Colonic mucosa (tissue), 4 donors: Measurements from ENCODE around the gene IFITM10. TPM values are rescaled to one million over a fixed set of nuclear protein-coding genes. Genes with fewer than 3 reads are reported as not detected.

Experiments
- DNase-seq: peaks from one replicate; pipeline ENCODE4 v3.0.0-alpha.2; 2020
- H3K27ac ChIP-seq: fragments of 200-600 bp; one replicate; pipeline ENCODE4 v1.8.0; 2021
- H3K27me3 ChIP-seq: fragments of 200-600 bp; one replicate; pipeline ENCODE4 v1.8.0; 2021
- H3K36me3 ChIP-seq: fragments of 200-600 bp; one replicate; pipeline ENCODE4 v1.8.0; 2021
- H3K4me1 ChIP-seq: fragments of 200-600 bp; one replicate; pipeline ENCODE4 v1.8.0; 2021; ENCODE audit warnings: mild to moderate bottlenecking
- H3K4me3 ChIP-seq: fragments of 200-600 bp; one replicate; pipeline ENCODE4 v1.8.0; 2021
- H3K9ac ChIP-seq, 2 donors: one replicate each; pipeline ENCODE4 v1.7.0; 2013; ENCODE audit warnings: control low read depth in 2 of 2, low read depth in 2 of 2, low read length in 2 of 2
- H3K9me3 ChIP-seq: fragments of 200-600 bp; one replicate; pipeline ENCODE4 v1.8.0; 2021
- intact Hi-C: fragments of 100-400 bp; cut with DNase I; formaldehyde crosslinking; loops from one replicate; pipeline ENCODE4 v1.14.1; 2022
- total RNA-seq, 2 donors: library from RNA; stranded (reverse); fragmentation: NEBNext Ultra II Directional in 1 of 2; extraction: Animal tissue kit (Norgen Biotek cat#: 25700) in 1 of 2; gene quantifications; one replicate each; pipeline ENCODE4 v1.2.1, GENCODE V29; 2021
- TF ChIP-seq, protein P1 (sequence below): fragments of 200-600 bp; IDR thresholded peaks from one replicate; pipeline ENCODE4 v1.8.0; 2022; ENCODE audit warnings: antibody characterized with exemption, mild to moderate bottlenecking
- donor health status: healthy.
- donor health status: DM: no; HTN: no; CAD: no.
- donor health status: DM: no; HTN: no; CAD: no.

The IFITM10 gene
- total RNA-seq, 2 donors from 2014 or later, result 0.42 to 1.1 TPM

DNA sequence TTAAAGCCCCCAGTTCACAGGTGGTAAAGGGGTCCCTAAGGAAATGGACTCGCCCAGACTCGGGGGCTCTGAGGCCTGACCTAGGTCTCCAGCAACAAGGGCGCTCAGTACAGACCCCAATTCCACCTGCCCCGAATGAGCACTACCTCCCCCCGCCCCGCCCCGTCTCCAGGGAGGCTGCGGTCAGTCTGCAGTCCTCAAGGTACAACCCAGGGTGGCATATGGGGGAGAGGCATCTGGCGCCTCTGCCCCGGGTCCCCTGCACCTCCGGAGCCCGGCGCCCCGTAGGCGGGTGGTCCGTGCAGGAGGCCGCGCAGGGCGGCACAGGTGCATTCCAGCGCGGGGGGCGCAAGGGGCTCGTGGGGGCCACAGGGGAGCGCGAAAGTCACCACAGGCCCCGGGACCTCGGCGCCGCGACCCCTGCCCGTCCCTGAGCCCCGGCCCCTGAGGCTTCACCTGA lies 13.0 kb upstream of the IFITM10 start:
- peak overlapping the region; percentile 92 for H3K27ac ChIP-seq
- TF ChIP-seq, protein P1, sequence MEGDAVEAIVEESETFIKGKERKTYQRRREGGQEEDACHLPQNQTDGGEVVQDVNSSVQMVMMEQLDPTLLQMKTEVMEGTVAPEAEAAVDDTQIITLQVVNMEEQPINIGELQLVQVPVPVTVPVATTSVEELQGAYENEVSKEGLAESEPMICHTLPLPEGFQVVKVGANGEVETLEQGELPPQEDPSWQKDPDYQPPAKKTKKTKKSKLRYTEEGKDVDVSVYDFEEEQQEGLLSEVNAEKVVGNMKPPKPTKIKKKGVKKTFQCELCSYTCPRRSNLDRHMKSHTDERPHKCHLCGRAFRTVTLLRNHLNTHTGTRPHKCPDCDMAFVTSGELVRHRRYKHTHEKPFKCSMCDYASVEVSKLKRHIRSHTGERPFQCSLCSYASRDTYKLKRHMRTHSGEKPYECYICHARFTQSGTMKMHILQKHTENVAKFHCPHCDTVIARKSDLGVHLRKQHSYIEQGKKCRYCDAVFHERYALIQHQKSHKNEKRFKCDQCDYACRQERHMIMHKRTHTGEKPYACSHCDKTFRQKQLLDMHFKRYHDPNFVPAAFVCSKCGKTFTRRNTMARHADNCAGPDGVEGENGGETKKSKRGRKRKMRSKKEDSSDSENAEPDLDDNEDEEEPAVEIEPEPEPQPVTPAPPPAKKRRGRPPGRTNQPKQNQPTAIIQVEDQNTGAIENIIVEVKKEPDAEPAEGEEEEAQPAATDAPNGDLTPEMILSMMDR, result no peak
- intact Hi-C loops, result no loop called here
- H3K27me3 ChIP-seq, result no peaks in the 10 kb centered on the region
- H3K9ac ChIP-seq, result peak overlapping the region; percentile 88 to 100
- DNase-seq, result no peak
- no peaks in the 10 kb centered on the region for H3K9me3 ChIP-seq
- H3K4me1 ChIP-seq, result peaks cover 9% of the 10 kb centered on the region
- H3K4me3 ChIP-seq, result peak overlapping the region; percentile 59
- H3K36me3 ChIP-seq, result peaks cover 6% of the 10 kb centered on the region

GRCh38 chr11:1762537-1763302 lies 12.3 kb upstream of the IFITM10 start:
- peak overlapping the region; percentile 88 to 100 for H3K9ac ChIP-seq
- H3K27me3 ChIP-seq, result no peaks in the 10 kb centered on the region
- peak; percentile 92 for DNase-seq
- peaks cover 9% of the 10 kb centered on the region for H3K4me1 ChIP-seq
- intact Hi-C loops, result no loop called here
- peaks cover 6% of the 10 kb centered on the region for H3K36me3 ChIP-seq
- H3K4me3 ChIP-seq, result peak overlapping the region; percentile 59
- peak overlapping the region; percentile 92 for H3K27ac ChIP-seq
- TF ChIP-seq, protein P1, result no peak
- H3K9me3 ChIP-seq, result no peaks in the 10 kb centered on the region

GRCh38 chr11:1761857-1762536 lies 11.6 kb upstream of the IFITM10 start:
- TF ChIP-seq, protein P1, result no peak
- Histone ChIP-seq H3K4me1 (peaks cover 9% of the 10 kb centered on the region), H3K27me3 (no peaks in the 10 kb centered on the region), H3K4me3 (peak overlapping the region; percentile 59), H3K9me3 (no peaks in the 10 kb centered on the region), H3K36me3 (peaks cover 7% of the 10 kb centered on the region), H3K9ac (peak overlapping the region; percentile 88 to 100), H3K27ac (peak overlapping the region; percentile 92)
- intact Hi-C loops, result no loop called here
- DNase-seq, result no peak

DNA sequence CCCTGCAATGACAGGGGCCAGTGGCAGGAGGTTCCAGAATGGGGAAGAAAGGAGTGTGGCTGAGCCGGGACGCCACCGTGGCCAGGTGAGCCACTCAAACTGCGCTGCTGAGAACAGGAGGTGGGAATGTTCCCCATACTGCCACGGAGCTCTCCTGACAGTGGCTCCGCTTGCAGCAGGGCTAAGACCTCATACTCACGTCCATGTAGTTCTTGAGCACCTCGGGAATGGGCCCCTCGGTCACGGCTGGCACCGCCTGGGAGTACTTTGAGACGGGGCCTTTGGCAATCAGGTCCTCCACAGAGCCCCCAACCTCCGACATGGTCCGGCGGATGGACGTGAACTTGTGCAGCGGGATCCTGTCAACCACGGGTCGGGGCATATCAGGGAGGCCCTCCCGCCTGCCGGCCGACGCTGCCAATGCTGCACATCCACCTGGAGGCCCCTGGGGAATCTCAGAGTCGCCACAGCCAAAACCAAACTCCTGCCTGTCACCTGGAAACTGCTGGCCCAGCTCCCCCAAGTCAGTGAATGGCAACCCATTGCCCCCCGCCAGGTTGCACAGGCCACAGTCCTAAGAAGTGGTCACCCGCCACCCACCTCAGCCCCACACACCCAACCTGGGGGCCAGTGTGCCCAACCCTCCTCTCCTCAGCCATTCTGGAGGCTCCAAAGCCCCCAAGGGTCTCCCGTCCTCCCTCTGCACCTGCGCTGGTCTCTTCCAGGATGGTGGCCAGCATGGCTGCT lies 10.9 kb upstream of the IFITM10 start:
- TF ChIP-seq, protein P1, result no peak
- intact Hi-C loops, result no loop called here
- H3K9ac ChIP-seq, result peak overlapping the region; percentile 52 to 100
- peak overlapping the region; percentile 92 for H3K27ac ChIP-seq
- no peaks in the 10 kb centered on the region for H3K9me3 ChIP-seq
- DNase-seq, result no peak
- H3K4me1 ChIP-seq, result peaks cover 9% of the 10 kb centered on the region
- H3K27me3 ChIP-seq, result no peaks in the 10 kb centered on the region
- H3K4me3 ChIP-seq, result peak overlapping the region; percentile 59
- peaks cover 11% of the 10 kb centered on the region for H3K36me3 ChIP-seq
